Skeletal muscle satellite cell (primary cell): ENCODE results near the gene RNF14.
A peak's percentile ranks its signal among the peaks of the same experiment; 100 is the strongest.

Experiments used
- H3K27me3 ChIP-seq: 2 replicates; pipeline ENCODE4 v1.7.0; 2013; ENCODE audit warnings: low read length; ENCODE audit not compliant: control insufficient read depth, insufficient read depth
- H3K36me3 ChIP-seq: 2 replicates; pipeline ENCODE4 v1.7.0; 2013; ENCODE audit warnings: mild to moderate bottlenecking, control low read depth, low read length; ENCODE audit not compliant: insufficient read depth
- H3K4me1 ChIP-seq: 2 replicates; pipeline ENCODE4 v1.7.0; 2013; ENCODE audit warnings: low read length; ENCODE audit not compliant: control insufficient read depth, insufficient read depth
- H3K4me2 ChIP-seq: 2 replicates; pipeline ENCODE4 v1.7.0; 2013; ENCODE audit warnings: mild to moderate bottlenecking, low read length
- H3K4me3 ChIP-seq: 2 replicates; pipeline ENCODE4 v1.7.0; 2013; ENCODE audit warnings: low read length
- H3K9ac ChIP-seq: 2 replicates; pipeline ENCODE4 v1.7.0; 2013; ENCODE audit warnings: mild to moderate bottlenecking, low read depth, low read length, moderate library complexity
- H3K9me3 ChIP-seq: replicated peaks from 2 replicates; pipeline ENCODE4 v1.7.0; 2013; ENCODE audit warnings: mild to moderate bottlenecking, control low read depth, low read length

RNF14 gene

GRCh38 chr5:141965071-141965470, 3.8 kb upstream of the RNF14 start:
- H3K4me2 ChIP-seq, result no peak overlapping the region
- no peaks in the 10 kb centered on the region for H3K9me3 ChIP-seq
- no peaks in the 10 kb centered on the region for H3K27me3 ChIP-seq
- no peak overlapping the region for H3K4me3 ChIP-seq
- H3K36me3 ChIP-seq, result no peaks in the 10 kb centered on the region
- H3K9ac ChIP-seq, result no peak overlapping the region
- H3K4me1 ChIP-seq, result peaks cover 21% of the 10 kb centered on the region

GRCh38 chr5:141966275-141966962, 2.5 kb upstream of the RNF14 start:
- H3K9ac ChIP-seq, result no peak overlapping the region

GRCh38 chr5:141966963-141967333, 2.0 kb upstream of the RNF14 start:
- Histone ChIP-seq H3K4me1 (peaks cover 24% of the 10 kb centered on the region), H3K4me3 (no peak overlapping the region), H3K9me3 (no peaks in the 10 kb centered on the region), H3K27me3 (no peaks in the 10 kb centered on the region), H3K9ac (no peak overlapping the region), H3K36me3 (peaks cover under 1% of the 10 kb centered on the region), H3K4me2 (no peak overlapping the region)

More at GRCh38 chr5:141966275-141966962, 2.5 kb upstream of the RNF14 start:
- H3K4me2 ChIP-seq, result no peak overlapping the region
- H3K4me1 ChIP-seq, result peaks cover 24% of the 10 kb centered on the region
- no peak overlapping the region for H3K4me3 ChIP-seq
- no peaks in the 10 kb centered on the region for H3K36me3 ChIP-seq
- no peaks in the 10 kb centered on the region for H3K9me3 ChIP-seq
- H3K27me3 ChIP-seq, result no peaks in the 10 kb centered on the region

GRCh38 chr5:141969783-141970771, 1.2 kb downstream of the RNF14 start:
- Histone ChIP-seq H3K4me3 (peak overlapping the region; percentile 88), H3K36me3 (peaks cover 14% of the 10 kb centered on the region), H3K4me2 (peak overlapping the region; percentile 100), H3K9ac (peak overlapping the region; percentile 99), H3K27me3 (no peaks in the 10 kb centered on the region), H3K4me1 (peaks cover 34% of the 10 kb centered on the region), H3K9me3 (no peaks in the 10 kb centered on the region)

- Histone ChIP-seq H3K9me3 (no peaks in the 10 kb centered on the region), H3K27me3 (no peaks in the 10 kb centered on the region), H3K36me3 (peaks cover 48% of the 10 kb centered on the region), H3K9ac (no peak overlapping the region), H3K4me3 (no peak overlapping the region), H3K4me2 (peak overlapping the region; percentile 52), H3K4me1 (peaks cover 25% of the 10 kb centered on the region)
Observed at GRCh38 chr5:141973871-141974595, 5.1 kb downstream of the RNF14 start.

GRCh38 chr5:141976176-141976575, 7.3 kb downstream of the RNF14 start:
- H3K27me3 ChIP-seq, result no peaks in the 10 kb centered on the region
- no peaks in the 10 kb centered on the region for H3K9me3 ChIP-seq
- H3K4me3 ChIP-seq, result no peak overlapping the region
- no peak overlapping the region for H3K9ac ChIP-seq
- no peak overlapping the region for H3K4me2 ChIP-seq
- H3K36me3 ChIP-seq, result peaks cover 68% of the 10 kb centered on the region
- H3K4me1 ChIP-seq, result peaks cover 15% of the 10 kb centered on the region

- peaks cover 14% of the 10 kb centered on the region for H3K4me1 ChIP-seq
- H3K4me3 ChIP-seq, result no peak overlapping the region
- no peak overlapping the region for H3K9ac ChIP-seq
- H3K36me3 ChIP-seq, result peaks cover 85% of the 10 kb centered on the region
- no peak overlapping the region for H3K4me2 ChIP-seq
- H3K9me3 ChIP-seq, result no peaks in the 10 kb centered on the region
- no peaks in the 10 kb centered on the region for H3K27me3 ChIP-seq
Observed at GRCh38 chr5:141978389-141978788, 9.5 kb downstream of the RNF14 start.

- no peak overlapping the region for H3K4me2 ChIP-seq
- H3K9me3 ChIP-seq, result no peaks in the 10 kb centered on the region
- no peaks in the 10 kb centered on the region for H3K4me1 ChIP-seq
- H3K36me3 ChIP-seq, result peaks cover 93% of the 10 kb centered on the region
- H3K27me3 ChIP-seq, result no peaks in the 10 kb centered on the region
- no peak overlapping the region for H3K4me3 ChIP-seq
- no peak overlapping the region for H3K9ac ChIP-seq
Observed at GRCh38 chr5:141982626-141983025, 13.7 kb downstream of the RNF14 start.

GRCh38 chr5:141986072-141986471, 17.2 kb downstream of the RNF14 start:
- H3K9ac ChIP-seq, result no peak overlapping the region
- no peaks in the 10 kb centered on the region for H3K27me3 ChIP-seq
- H3K4me1 ChIP-seq, result no peaks in the 10 kb centered on the region
- H3K4me3 ChIP-seq, result no peak overlapping the region
- peaks cover 66% of the 10 kb centered on the region for H3K36me3 ChIP-seq
- H3K4me2 ChIP-seq, result no peak overlapping the region
- H3K9me3 ChIP-seq, result no peaks in the 10 kb centered on the region

GRCh38 chr5:141989720-141990119, 20.8 kb downstream of the RNF14 start:
- Histone ChIP-seq H3K36me3 (peaks cover 58% of the 10 kb centered on the region), H3K4me3 (no peak overlapping the region), H3K4me2 (no peak overlapping the region), H3K4me1 (no peaks in the 10 kb centered on the region), H3K9me3 (no peaks in the 10 kb centered on the region), H3K27me3 (no peaks in the 10 kb centered on the region), H3K9ac (no peak overlapping the region)

GRCh38 chr5:141992349-141992963, 23.6 kb downstream of the RNF14 start:
- no peak overlapping the region for H3K4me2 ChIP-seq
- H3K36me3 ChIP-seq, result peaks cover 40% of the 10 kb centered on the region
- H3K27me3 ChIP-seq, result no peaks in the 10 kb centered on the region
- H3K4me3 ChIP-seq, result no peak overlapping the region
- H3K4me1 ChIP-seq, result no peaks in the 10 kb centered on the region
- H3K9ac ChIP-seq, result no peak overlapping the region
- H3K9me3 ChIP-seq, result no peaks in the 10 kb centered on the region
